ENCODE results near the gene TAC4.

TAC4 gene

DNA sequence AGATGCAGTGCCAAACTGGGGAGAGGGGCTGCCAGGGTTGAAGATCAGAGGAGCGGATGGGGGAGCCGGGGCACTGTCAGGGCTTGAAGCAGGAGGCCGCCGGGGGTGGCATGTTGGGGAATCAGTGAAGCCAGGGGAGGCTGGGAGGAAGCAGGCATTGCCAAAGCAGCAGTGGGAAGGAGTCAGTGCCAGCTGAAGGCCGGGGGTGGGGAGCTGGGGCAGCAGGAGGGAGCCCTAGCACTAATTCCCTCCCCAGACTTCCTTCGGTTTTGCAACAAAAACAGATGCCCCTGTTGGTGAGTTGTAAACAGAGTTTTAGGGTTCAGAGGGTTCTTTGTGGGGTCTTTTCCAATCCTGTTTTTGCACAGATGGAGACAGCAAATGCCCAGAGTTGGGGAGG lies 10.9 kb upstream of the TAC4 start:
- Histone ChIP-seq H3K27me3 (ENCODE audit: control insufficient read depth, insufficient read depth, low read length) (peaks cover 7% of the 10 kb centered on the region), H3K4me1 (ENCODE audit: control insufficient read depth, insufficient read depth, low read length) (peaks cover 4% of the 10 kb centered on the region; the same call in 1 of the 2 replicates), H3K9ac (ENCODE audit: low read depth, low read length) (no peak overlapping the region), H3K9me3 (ENCODE audit: control insufficient read depth, insufficient read depth, low read length) (no peaks in the 10 kb centered on the region), H3K36me3 (ENCODE audit: control insufficient read depth, insufficient read depth, low read length) (no peaks in the 10 kb centered on the region), H3K27ac (ENCODE audit: low read depth, low read length) (no peak overlapping the region), H3K4me3 (ENCODE audit: low read depth, low read length) (no peak overlapping the region)

GRCh38 chr17:49854126-49854525 lies 6.3 kb upstream of the TAC4 start:
- Histone ChIP-seq H3K27ac (ENCODE audit: low read depth, low read length) (no peak overlapping the region), H3K4me3 (ENCODE audit: low read depth, low read length) (no peak overlapping the region), H3K4me1 (ENCODE audit: control insufficient read depth, insufficient read depth, low read length) (peaks cover 15% of the 10 kb centered on the region), H3K9me3 (ENCODE audit: control insufficient read depth, insufficient read depth, low read length) (no peaks in the 10 kb centered on the region), H3K9ac (ENCODE audit: low read depth, low read length) (no peak overlapping the region), H3K36me3 (ENCODE audit: control insufficient read depth, insufficient read depth, low read length) (no peaks in the 10 kb centered on the region), H3K27me3 (ENCODE audit: control insufficient read depth, insufficient read depth, low read length) (peaks cover 37% of the 10 kb centered on the region)

- Histone ChIP-seq H3K27me3 (ENCODE audit: control insufficient read depth, insufficient read depth, low read length) (peaks cover 36% of the 10 kb centered on the region), H3K9me3 (ENCODE audit: control insufficient read depth, insufficient read depth, low read length) (no peaks in the 10 kb centered on the region), H3K27ac (ENCODE audit: low read depth, low read length) (no peak overlapping the region), H3K9ac (ENCODE audit: low read depth, low read length) (no peak overlapping the region), H3K36me3 (ENCODE audit: control insufficient read depth, insufficient read depth, low read length) (no peaks in the 10 kb centered on the region), H3K4me1 (ENCODE audit: control insufficient read depth, insufficient read depth, low read length) (peaks cover 15% of the 10 kb centered on the region), H3K4me3 (ENCODE audit: low read depth, low read length) (no peak overlapping the region)
Measured at GRCh38 chr17:49853470-49854015, 5.7 kb upstream of the TAC4 start.

DNA sequence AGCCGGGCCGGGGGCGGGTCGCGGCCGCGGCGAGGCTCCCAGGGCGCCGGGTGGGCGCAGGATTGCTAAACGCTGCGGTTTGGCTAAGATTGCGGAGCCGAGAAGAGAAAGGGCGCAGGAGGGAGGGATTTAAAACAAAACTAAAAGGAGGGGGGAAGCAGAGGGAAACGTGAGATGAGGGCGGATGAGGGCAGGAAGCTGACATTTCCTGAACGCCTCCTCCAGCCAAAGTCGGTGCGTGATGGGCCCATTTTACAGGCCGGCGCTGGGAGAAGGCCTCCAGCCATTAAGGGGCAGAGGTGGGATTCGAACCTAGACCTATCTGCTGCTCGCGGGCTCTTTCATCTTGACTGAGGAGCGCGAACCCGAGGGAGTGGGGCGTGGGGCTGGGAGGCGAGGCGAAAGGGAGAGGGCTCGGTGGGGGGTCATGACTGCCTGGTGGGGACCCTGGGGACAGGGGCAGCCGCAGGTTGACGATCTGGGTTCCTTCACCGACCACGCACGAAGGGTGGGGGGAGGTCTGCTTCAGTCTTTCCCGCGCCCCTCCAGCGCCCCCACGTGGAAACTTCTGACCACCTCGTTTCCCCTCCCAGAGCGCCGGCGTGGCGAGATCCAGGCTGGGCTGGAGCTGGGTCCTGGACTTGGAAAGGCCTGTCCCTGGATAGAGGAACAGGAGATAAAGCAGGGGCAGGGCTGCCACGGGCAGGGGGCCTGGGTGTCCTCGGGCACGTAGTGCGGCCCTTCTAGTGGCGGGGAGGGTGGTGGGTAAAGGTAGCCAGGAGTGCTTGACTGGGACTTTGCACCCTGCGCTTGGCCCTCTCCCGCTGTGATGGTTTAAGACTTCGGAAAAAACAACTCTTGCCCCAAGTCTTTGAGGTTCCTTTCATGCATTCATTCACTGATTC lies 3.8 kb upstream of the TAC4 start:
- Histone ChIP-seq H3K4me1 (ENCODE audit: control insufficient read depth, insufficient read depth, low read length) (peaks cover 15% of the 10 kb centered on the region), H3K27me3 (ENCODE audit: control insufficient read depth, insufficient read depth, low read length) (peaks cover 36% of the 10 kb centered on the region), H3K4me3 (ENCODE audit: low read depth, low read length) (peak overlapping the region; percentile 56), H3K27ac (ENCODE audit: low read depth, low read length) (no peak overlapping the region), H3K9me3 (ENCODE audit: control insufficient read depth, insufficient read depth, low read length) (no peaks in the 10 kb centered on the region), H3K9ac (ENCODE audit: low read depth, low read length) (no peak overlapping the region), H3K36me3 (ENCODE audit: control insufficient read depth, insufficient read depth, low read length) (0 out of 2 replicates have a peak, but pooled peaks cover 4% of the 10 kb centered on the region)

DNA sequence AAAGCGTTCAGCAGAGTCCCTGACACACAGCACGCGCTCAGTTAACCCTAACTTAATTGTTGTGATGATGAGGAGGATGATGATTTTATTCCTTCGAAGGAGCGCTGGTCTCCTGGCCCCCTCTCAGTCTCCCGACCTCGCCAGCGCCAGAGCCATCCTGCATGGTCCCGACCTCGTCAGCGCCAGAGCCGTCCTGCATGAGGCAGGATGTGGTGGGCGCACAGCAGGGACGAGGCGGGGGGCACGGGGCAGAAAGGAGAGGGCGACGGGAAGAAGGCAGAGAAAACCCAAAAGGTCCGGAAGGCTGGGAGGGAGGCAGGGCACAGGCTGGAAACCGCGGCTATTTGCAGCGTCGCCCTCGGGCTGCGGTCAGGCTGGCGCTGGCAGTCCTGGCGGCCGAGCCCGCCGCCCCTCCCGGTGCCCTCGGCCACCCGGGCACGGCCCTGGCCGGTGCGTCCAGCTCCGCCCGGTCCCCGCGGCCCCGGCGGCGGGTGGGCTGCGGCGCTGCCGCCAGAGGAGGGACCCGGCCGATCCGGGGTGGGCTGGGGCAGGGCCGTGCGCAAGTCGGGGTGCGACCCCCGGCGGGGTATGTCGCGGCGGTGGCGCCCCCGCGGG lies 3.0 kb upstream of the TAC4 start:
- Histone ChIP-seq H3K4me1 (ENCODE audit: control insufficient read depth, insufficient read depth, low read length) (peaks cover 15% of the 10 kb centered on the region), H3K27ac (ENCODE audit: low read depth, low read length) (no peak overlapping the region), H3K4me3 (ENCODE audit: low read depth, low read length) (peak overlapping the region; percentile 56), H3K36me3 (ENCODE audit: control insufficient read depth, insufficient read depth, low read length) (0 out of 2 replicates have a peak, but pooled peaks cover 4% of the 10 kb centered on the region), H3K9me3 (ENCODE audit: control insufficient read depth, insufficient read depth, low read length) (no peaks in the 10 kb centered on the region), H3K9ac (ENCODE audit: low read depth, low read length) (no peak overlapping the region; the same call in 1 of the 2 replicates), H3K27me3 (ENCODE audit: control insufficient read depth, insufficient read depth, low read length) (peaks cover 36% of the 10 kb centered on the region)

GRCh38 chr17:49850218-49850610 lies 2.3 kb upstream of the TAC4 start:
- H3K36me3 ChIP-seq (ENCODE audit: control insufficient read depth, insufficient read depth, low read length), result 0 out of 2 replicates have a peak, but pooled peaks cover 4% of the 10 kb centered on the region
- no peaks in the 10 kb centered on the region for H3K9me3 ChIP-seq (ENCODE audit: control insufficient read depth, insufficient read depth, low read length)
- peak overlapping the region; percentile 56; the same call in 1 of the 2 replicates for H3K4me3 ChIP-seq (ENCODE audit: low read depth, low read length)
- H3K27me3 ChIP-seq (ENCODE audit: control insufficient read depth, insufficient read depth, low read length), result peaks cover 36% of the 10 kb centered on the region
- H3K9ac ChIP-seq (ENCODE audit: low read depth, low read length), result no peak overlapping the region
- H3K27ac ChIP-seq (ENCODE audit: low read depth, low read length), result no peak overlapping the region
- H3K4me1 ChIP-seq (ENCODE audit: control insufficient read depth, insufficient read depth, low read length), result peaks cover 15% of the 10 kb centered on the region

GRCh38 chr17:49848739-49849138 lies 870 bp upstream of the TAC4 start:
- H3K27me3 ChIP-seq (ENCODE audit: control insufficient read depth, insufficient read depth, low read length), result peaks cover 36% of the 10 kb centered on the region
- no peaks in the 10 kb centered on the region for H3K9me3 ChIP-seq (ENCODE audit: control insufficient read depth, insufficient read depth, low read length)
- H3K36me3 ChIP-seq (ENCODE audit: control insufficient read depth, insufficient read depth, low read length), result peaks cover 4% of the 10 kb centered on the region
- no peak overlapping the region for H3K27ac ChIP-seq (ENCODE audit: low read depth, low read length)
- no peak overlapping the region for H3K9ac ChIP-seq (ENCODE audit: low read depth, low read length)
- H3K4me3 ChIP-seq (ENCODE audit: low read depth, low read length), result no peak overlapping the region
- H3K4me1 ChIP-seq (ENCODE audit: control insufficient read depth, insufficient read depth, low read length), result peaks cover 15% of the 10 kb centered on the region

GRCh38 chr17:49846938-49847712 lies 744 bp downstream of the TAC4 start:
- peaks cover 14% of the 10 kb centered on the region for H3K4me1 ChIP-seq (ENCODE audit: control insufficient read depth, insufficient read depth, low read length)
- H3K9ac ChIP-seq (ENCODE audit: low read depth, low read length), result no peak overlapping the region
- H3K27me3 ChIP-seq (ENCODE audit: control insufficient read depth, insufficient read depth, low read length), result peaks cover 27% of the 10 kb centered on the region
- peaks cover 4% of the 10 kb centered on the region for H3K36me3 ChIP-seq (ENCODE audit: control insufficient read depth, insufficient read depth, low read length)
- H3K4me3 ChIP-seq (ENCODE audit: low read depth, low read length), result no peak overlapping the region
- H3K27ac ChIP-seq (ENCODE audit: low read depth, low read length), result no peak overlapping the region
- no peaks in the 10 kb centered on the region for H3K9me3 ChIP-seq (ENCODE audit: control insufficient read depth, insufficient read depth, low read length)

GRCh38 chr17:49845321-49845720 lies 2.5 kb downstream of the TAC4 start:
- Histone ChIP-seq H3K27ac (ENCODE audit: low read depth, low read length) (no peak overlapping the region), H3K36me3 (ENCODE audit: control insufficient read depth, insufficient read depth, low read length) (peaks cover 7% of the 10 kb centered on the region), H3K4me1 (ENCODE audit: control insufficient read depth, insufficient read depth, low read length) (peaks cover 6% of the 10 kb centered on the region; the same call in 1 of the 2 replicates), H3K4me3 (ENCODE audit: low read depth, low read length) (no peak overlapping the region), H3K9ac (ENCODE audit: low read depth, low read length) (no peak overlapping the region), H3K27me3 (ENCODE audit: control insufficient read depth, insufficient read depth, low read length) (peaks cover 12% of the 10 kb centered on the region), H3K9me3 (ENCODE audit: control insufficient read depth, insufficient read depth, low read length) (no peaks in the 10 kb centered on the region)

GRCh38 chr17:49843774-49844350 lies 4.0 kb downstream of the TAC4 start:
- no peaks in the 10 kb centered on the region for H3K4me1 ChIP-seq (ENCODE audit: control insufficient read depth, insufficient read depth, low read length)
- no peaks in the 10 kb centered on the region for H3K27me3 ChIP-seq (ENCODE audit: control insufficient read depth, insufficient read depth, low read length)
- H3K9me3 ChIP-seq (ENCODE audit: control insufficient read depth, insufficient read depth, low read length), result no peaks in the 10 kb centered on the region
- H3K4me3 ChIP-seq (ENCODE audit: low read depth, low read length), result no peak overlapping the region
- no peak overlapping the region for H3K9ac ChIP-seq (ENCODE audit: low read depth, low read length)
- H3K27ac ChIP-seq (ENCODE audit: low read depth, low read length), result no peak overlapping the region
- H3K36me3 ChIP-seq (ENCODE audit: control insufficient read depth, insufficient read depth, low read length), result peaks cover 7% of the 10 kb centered on the region
